A549 (cell line): ENCODE results near the gene FBXO7. TPM values are rescaled to one million over a fixed set of nuclear protein-coding genes. Genes with fewer than 3 reads are reported as not detected.

Source experiments
- ATAC-seq, 2 experiments: fragments of 200-7000 bp in 1 of 2; fragments of >200 bp in 1 of 2; cut with Nextera tagmentation in 1 of 2; cut with Tn5 transposase in 1 of 2; 3 replicates each; pipeline versions ENCODE4 v1.8.0 to v1.9.1; 2018 to 2020; ENCODE audit warnings: mild to moderate bottlenecking in 1 of 2, moderate library complexity in 1 of 2
- CTCF ChIA-PET: fragments of 300-600 bp; sonication (Branson Sonifier 250); formaldehyde crosslinking; extraction: SDS; loops from one replicate; lab custom pipeline; 2021; ENCODE audit warnings: antibody characterized with exemption, inconsistent platforms; lab: Yijun Ruan, JAX
- POLR2A ChIA-PET: fragments of 350-600 bp; formaldehyde crosslinking; extraction: SDS; loops from one replicate; lab custom pipeline; 2021; ENCODE audit warnings: antibody characterized with exemption, inconsistent platforms; lab: Yijun Ruan, JAX
- DNase-seq, 2 experiments: peaks; one replicate each; pipeline versions ENCODE4 v3.0.0 to v3.0.0-alpha.2; 2011 to 2016; ENCODE audit warnings: low read depth in 1 of 2, low spot score in 1 of 2
- FAIRE-seq: peaks from 2 replicates; lab custom pipeline; 2011; peaks lifted over from hg19 to GRCh38; lab: Jason Lieb, UNC
- H3K27ac ChIP-seq, 2 experiments: fragments of >200 bp; sonication (Bioruptor Twin); formaldehyde crosslinking; 3 replicates each; pipeline ENCODE4 v1.5.1; 2016 to 2017
- H3K4me1 ChIP-seq: fragments of >200 bp; sonication (Bioruptor Twin); formaldehyde crosslinking; 3 replicates; pipeline ENCODE4 v1.6.1; 2016
- H3K4me2 ChIP-seq: fragments of >200 bp; sonication (Bioruptor Twin); formaldehyde crosslinking; 3 replicates; pipeline ENCODE4 v1.6.1; 2016
- H3K4me3 ChIP-seq: fragments of >200 bp; sonication (Bioruptor Twin); formaldehyde crosslinking; 3 replicates; pipeline ENCODE4 v1.5.1; 2016
- H3K9me3 ChIP-seq: fragments of >200 bp; sonication (Bioruptor Twin); formaldehyde crosslinking; 3 replicates; pipeline ENCODE4 v1.6.1; 2016
- ATOH8 ChIP-seq: fragments of 250-450 bp; sonication (Bioruptor Pico); IDR thresholded peaks from 2 replicates; pipeline ENCODE4 v1.5.0; 2020; ENCODE audit warnings: low read depth, mild to moderate bottlenecking, moderate library complexity
- BHLHE40 ChIP-seq: IDR thresholded peaks from 2 replicates; pipeline ENCODE4 v1.6.1; 2012; ENCODE audit warnings: low read depth, low read length, inconsistent platforms
- CEBPB ChIP-seq, 2 experiments: fragments of >200 bp in 1 of 2; sonication (Bioruptor Twin) in 1 of 2; formaldehyde crosslinking in 1 of 2; IDR thresholded peaks; 2 replicates each; pipeline ENCODE4 v1.6.1; 2012 to 2016
- CHD2 ChIP-seq: fragments of 150-350 bp; IDR thresholded peaks from 2 replicates; pipeline ENCODE4 v1.6.1; 2014; ENCODE audit warnings: low read length; ENCODE audit not compliant: partially characterized antibody
- CHD4 ChIP-seq: fragments of 200-600 bp; sonication (generic); IDR thresholded peaks from 2 replicates; pipeline ENCODE4 v1.6.1; 2016; ENCODE audit warnings: antibody characterized with exemption, mild to moderate bottlenecking, borderline replicate concordance
- CTCF ChIP-seq: fragments of >200 bp; sonication (Bioruptor Twin); formaldehyde crosslinking; IDR thresholded peaks from 3 replicates; pipeline ENCODE4 v1.5.1; 2016
- EHF ChIP-seq: fragments of 250-450 bp; sonication (Bioruptor Pico); IDR thresholded peaks from 2 replicates; pipeline ENCODE4 v1.5.0; 2020; ENCODE audit warnings: mild to moderate bottlenecking
- HES2 ChIP-seq: fragments of >200 bp; sonication (Bioruptor Twin); formaldehyde crosslinking; IDR thresholded peaks from 2 replicates; pipeline ENCODE4 v1.6.1; 2016
- HEYL ChIP-seq: fragments of 250-450 bp; sonication (Bioruptor Pico); IDR thresholded peaks from 2 replicates; pipeline ENCODE4 v1.8.0; 2021; ENCODE audit warnings: mild to moderate bottlenecking, moderate library complexity
- KDM1A ChIP-seq: fragments of 200-600 bp; sonication (generic); IDR thresholded peaks from 2 replicates; pipeline ENCODE4 v1.6.1; 2016; ENCODE audit warnings: low read depth, mild to moderate bottlenecking
- KDM5A ChIP-seq: fragments of 200-600 bp; sonication (generic); IDR thresholded peaks from 2 replicates; pipeline ENCODE4 v1.6.1; 2016; ENCODE audit warnings: antibody characterized with exemption, mild to moderate bottlenecking
- NPAS2 ChIP-seq: fragments of 250-450 bp; sonication (Bioruptor Pico); IDR thresholded peaks from 2 replicates; pipeline ENCODE4 v1.8.0; 2022; ENCODE audit warnings: mild to moderate bottlenecking, moderate library complexity, borderline replicate concordance
- PBX3 ChIP-seq: IDR thresholded peaks from 2 replicates; pipeline ENCODE4 v1.6.1; 2012
- PHF8 ChIP-seq: fragments of 200-600 bp; sonication (generic); IDR thresholded peaks from 2 replicates; pipeline ENCODE4 v1.6.1; 2016; ENCODE audit warnings: low read depth, mild to moderate bottlenecking, antibody characterized with exemption, moderate library complexity, borderline replicate concordance
- POLR2AphosphoS2 ChIP-seq: conservative IDR thresholded peaks from 2 replicates; pipeline ENCODE4 v1.6.1; 2012; ENCODE audit warnings: low read length, improper control_type of control experiment, inconsistent platforms
- RAD21 ChIP-seq, 2 experiments: fragments of >200 bp in 1 of 2; sonication (Bioruptor Twin) in 1 of 2; formaldehyde crosslinking in 1 of 2; IDR thresholded peaks in 1 of 2; conservative IDR thresholded peaks in 1 of 2; 2 replicates in 1 of 2; 3 replicates in 1 of 2; pipeline ENCODE4 v1.6.1; 2012 to 2018; ENCODE audit warnings: inconsistent platforms in 1 of 2
- RARB ChIP-seq: fragments of 250-450 bp; sonication (Bioruptor Pico); IDR thresholded peaks from 2 replicates; pipeline ENCODE4 v1.8.0; 2021; ENCODE audit warnings: mild to moderate bottlenecking, moderate library complexity
- RCOR1 ChIP-seq: fragments of 150-350 bp; IDR thresholded peaks from 2 replicates; pipeline ENCODE4 v1.6.1; 2014; ENCODE audit warnings: antibody characterized with exemption, low read length, low read depth
- REST ChIP-seq: fragments of 200-600 bp; sonication (generic); IDR thresholded peaks from 2 replicates; pipeline ENCODE4 v1.6.1; 2016; ENCODE audit warnings: antibody characterized with exemption, mild to moderate bottlenecking, moderate library complexity
- SMC3 ChIP-seq: fragments of >200 bp; sonication (Bioruptor Twin); formaldehyde crosslinking; IDR thresholded peaks from 3 replicates; pipeline ENCODE4 v1.6.1; 2018; ENCODE audit warnings: inconsistent platforms
- USF2 ChIP-seq: fragments of 450-650 bp; IDR thresholded peaks from 2 replicates; pipeline ENCODE4 v1.6.1; 2014; ENCODE audit warnings: antibody characterized with exemption
- ZFP36 ChIP-seq: fragments of 450-650 bp; IDR thresholded peaks from 2 replicates; pipeline ENCODE4 v1.6.1; 2014; ENCODE audit warnings: borderline replicate concordance; ENCODE audit not compliant: partially characterized antibody
- ZSCAN20 ChIP-seq: fragments of 250-450 bp; sonication (Bioruptor Pico); IDR thresholded peaks from 2 replicates; pipeline ENCODE4 v1.8.0; 2022; ENCODE audit warnings: mild to moderate bottlenecking, moderate library complexity
- WGBS: methylation state at CpG from one replicate; pipeline ENCODE4 v1.1.6; 2017; ENCODE audit errors: missing lambda C conversion rate; 5-methylcytosine and 5-hydroxymethylcytosine counted together
- polyA plus RNA-seq, 4 experiments: library from polyadenylated mRNA; depleted of rRNA in 3 of 4; stranded (reverse); fragments of >200 nt; fragmentation: RNase III in 1 of 4; extraction: RNeasy Plus Mini Kit Qiagen cat#74134 plus additional on column Dnase treatment in 1 of 4; gene quantifications; 2 replicates in 3 of 4; 3 replicates in 1 of 4; pipeline ENCODE4 v1.2.3, GENCODE V29; 2011 to 2017

FBXO7 gene
- polyA plus RNA-seq, 2 of the 4 experiments (the other 2 are of a cell fraction), result 58.0 to 131 TPM

- TF ChIP-seq USF2 (no peak), ZSCAN20 (CRISPR knock-in tag) (no peak), BHLHE40 (no peak), PBX3 (no peak), KDM5A (no peak), EHF (CRISPR knock-in tag) (no peak)
- TF ChIP-seq, all 56 proteins: peak for 0
Observed at GRCh38 chr22:32518381-32518780, 43.8 kb downstream of the FBXO7 start (continued).

- CTCF ChIA-PET, result interaction anchor here (0.9 to 3.7 kb wide), 3 partner anchors 9 to 278 kb away, joined by 5 to 25 read pairs (median 5); no protein-coding TSS in a partner anchor
- peak in 1 of 2 experiments; percentile 25 for DNase-seq
- H3K4me2 ChIP-seq, result no peak overlapping the region
- WGBS, result 41% methylated on average over 5 of the region's 5 CpGs
- POLR2A ChIA-PET, result no interaction called here
- H3K27ac ChIP-seq, result no peak overlapping the region
- ATAC-seq, result no peak
- TF ChIP-seq RAD21 (conservative IDR thresholded peaks at IDR 0.05 in 1 of 2, IDR thresholded peaks at IDR 0.05 in 1 of 2) (no peak; a peak in 1 of 5 replicates), CTCF (peak; percentile 18; the same call in 2 of the 3 replicates), ATOH8 (no peak), RCOR1 (no peak), REST (no peak)
- no peaks in the 10 kb centered on the region for H3K4me1 ChIP-seq
- no peak overlapping the region for H3K4me3 ChIP-seq
- H3K9me3 ChIP-seq, result no peaks in the 10 kb centered on the region
- FAIRE-seq, result no peak
Observed at GRCh38 chr22:32518848-32519247, 44.2 kb downstream of the FBXO7 start.

- H3K4me3 ChIP-seq, result no peak overlapping the region
- TF ChIP-seq PHF8, result no peak
- TF ChIP-seq HES2, result no peak
- TF ChIP-seq KDM1A, result no peak
- TF ChIP-seq CEBPB (IDR thresholded peaks at IDR 0.05), result no peak
- TF ChIP-seq POLR2AphosphoS2, result no peak
- no peak for TF ChIP-seq CHD4
- TF ChIP-seq CHD2, result no peak
- no peak for TF ChIP-seq SMC3
- TF ChIP-seq ZFP36, result no peak
- TF ChIP-seq NPAS2 (CRISPR knock-in tag), result no peak
- no peak for TF ChIP-seq RARB (CRISPR knock-in tag)
- no peak for TF ChIP-seq REST
- no peak for TF ChIP-seq HEYL
Observed at GRCh38 chr22:32520612-32521011, 46.0 kb downstream of the FBXO7 start.

More at GRCh38 chr22:32520612-32521011, 46.0 kb downstream of the FBXO7 start:
- DNase-seq, result no peak
- 60% methylated on average over 5 of the region's 5 CpGs for WGBS
- ChIA-PET CTCF (interaction anchor here (0.6 to 4.5 kb wide), 3 partner anchors 9 to 480 kb away, joined by 3 to 17 read pairs (median 9); no protein-coding TSS in a partner anchor), POLR2A (no interaction called here)
- Histone ChIP-seq H3K9me3 (no peaks in the 10 kb centered on the region), H3K27ac (no peak overlapping the region), H3K4me2 (no peak overlapping the region), H3K4me1 (no peaks in the 10 kb centered on the region)
- FAIRE-seq, result no peak
- no peak for ATAC-seq
